Occipital lobe (tissue), 2 donors: Measurements from ENCODE around the gene COPA. TPM values are rescaled to one million over a fixed set of nuclear protein-coding genes. Genes with fewer than 3 reads are reported as not detected.

Experiments
- small RNA-seq: library from RNA; depleted of rRNA; stranded (forward); fragments of <200 nt; gene quantifications from one replicate; pipeline ENCODE3, GENCODE V24; 2014
- total RNA-seq: library from RNA; depleted of rRNA; stranded (reverse); fragments of >200 nt; gene quantifications from one replicate; pipeline ENCODE4 v1.2.3, GENCODE V29; 2014

The COPA gene
- total RNA-seq, 1 donor from 2014 or later, result 143 TPM

Small RNA genes lying within 50 kb of the gene (small RNA-seq; reads per million reads assigned to genes)
- gene RF00019 (not detected), gene RNU4-42P (0.15 reads per million)

Other genes starting within 250 kb of the COPA start
- 49.8 TPM for gene IGSF8, start 244.6 kb downstream of the COPA start, total RNA-seq
- gene ATP1A2, start 227.5 kb downstream of the COPA start, total RNA-seq, result 47.1 TPM
- gene ATP1A4, start 191.6 kb downstream of the COPA start, total RNA-seq, result 0.31 TPM
- 3.4 TPM for gene CASQ1, start 152.7 kb downstream of the COPA start, total RNA-seq
- 99.0 TPM for gene PEA15, start 137.9 kb downstream of the COPA start, total RNA-seq
- gene DCAF8, start 80.7 kb downstream of the COPA start, total RNA-seq, result 64.6 TPM
- gene PEX19, start 58.1 kb downstream of the COPA start, total RNA-seq, result 32.9 TPM
- gene NCSTN, start 133 bp upstream of the COPA start, total RNA-seq, result 25.9 TPM
- gene NHLH1, start 23.8 kb upstream of the COPA start, total RNA-seq, result 0.62 TPM
- gene VANGL2, start 57.3 kb upstream of the COPA start, total RNA-seq, result 12.5 TPM
- gene SLAMF6, start 180.0 kb upstream of the COPA start, total RNA-seq, result not detected
- gene CD84, start 236.2 kb upstream of the COPA start, total RNA-seq, result 2.2 TPM